Ishikawa (cell line): Measurements from ENCODE around the gene AMMECR1.

Experiments used
- EGR1 ChIP-seq: IDR thresholded peaks from 2 replicates; pipeline ENCODE4 v1.6.1; 2012
- NFIC ChIP-seq: IDR thresholded peaks from 2 replicates; pipeline ENCODE4 v1.6.1; 2012
- REST ChIP-seq: IDR thresholded peaks from 2 replicates; pipeline ENCODE4 v1.6.1; 2012; ENCODE audit warnings: low read depth, mild to moderate bottlenecking
- TEAD4 ChIP-seq: IDR thresholded peaks from 2 replicates; pipeline ENCODE4 v1.6.1; 2012
- YY1 ChIP-seq: IDR thresholded peaks from 2 replicates; pipeline ENCODE4 v1.6.1; 2012; ENCODE audit warnings: low read depth

DNA sequence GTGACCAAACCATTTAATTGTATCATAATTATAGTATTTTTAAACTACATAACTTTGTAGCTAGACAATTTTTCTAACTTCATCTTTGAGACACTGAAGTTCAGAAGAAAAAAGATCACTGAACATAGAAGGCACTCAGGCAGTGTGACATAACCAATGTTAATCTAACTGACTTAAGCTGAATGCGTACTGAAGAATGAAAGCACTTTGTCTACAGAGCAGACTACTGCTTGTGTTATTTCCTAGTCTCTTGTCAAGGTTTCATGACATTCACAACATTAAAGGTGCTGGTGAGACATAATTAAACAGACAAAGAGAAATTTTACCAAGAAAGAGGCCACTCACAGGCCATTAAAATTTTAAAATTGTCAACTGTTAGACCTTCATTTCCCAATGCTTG is 13.5 kb downstream of the AMMECR1 start:
- TF ChIP-seq EGR1, result no peak
- no peak for TF ChIP-seq YY1
- TF ChIP-seq NFIC, result no peak
- no peak for TF ChIP-seq TEAD4
- no peak for TF ChIP-seq REST
